ENCODE results near the gene SCN8A.

The SCN8A gene

GRCh38 chr12:51850081-51850964 is 259.3 kb downstream of the SCN8A start:
- peaks cover 0 to 31% (median 9%) of the 10 kb centered on the region in 5 experiments for H3K27me3 ChIP-seq (replicated peaks in 2 of 5; ENCODE audit: control insufficient read depth in 4 of 5, insufficient read depth in 5 of 5, low read length in 4 of 5)
- WGBS (ENCODE audit: insufficient coverage), result 97% methylated on average over 8 of the region's 8 CpGs
- POLR2A ChIA-PET, result no interaction called here
- H3K36me3 ChIP-seq (ENCODE audit: control insufficient read depth in 4 of 4, insufficient read depth in 4 of 4, low read length in 3 of 4), result no peaks in the 10 kb centered on the region
- CTCF ChIA-PET, result interaction anchor here (1.1 to 4.4 kb wide), 9 partner anchors 7 to 62 kb away, joined by 3 to 32 read pairs (median 4); no protein-coding TSS in a partner anchor
- H3K9me3 ChIP-seq (ENCODE audit: control extremely low read depth in 1 of 5, control insufficient read depth in 4 of 5, insufficient read depth in 2 of 5, low read depth in 1 of 5, low read length in 4 of 5), result no peaks in the 10 kb centered on the region
- no peak for DNase-seq
- H3K4me1 ChIP-seq (ENCODE audit: control extremely low read depth in 1 of 4, control insufficient read depth in 4 of 4, insufficient read depth in 4 of 4, low read length in 3 of 4), result peaks cover 0 to 55% (median 42%) of the 10 kb centered on the region in 4 experiments
- H3K27ac ChIP-seq (ENCODE audit: insufficient read depth in 1 of 2, low read depth in 1 of 2, low read length in 2 of 2, poor library complexity in 1 of 2, severe bottlenecking in 2 of 2), result no peak overlapping the region
- H3K4me3 ChIP-seq (ENCODE audit: control insufficient read depth in 1 of 7, extremely low read depth in 1 of 7, insufficient read depth in 4 of 7, low read depth in 2 of 7, low read length in 6 of 7), result no peak overlapping the region

GRCh38 chr12:51850965-51851299 is 259.9 kb downstream of the SCN8A start:
- no peaks in the 10 kb centered on the region for H3K9me3 ChIP-seq (ENCODE audit: control extremely low read depth in 1 of 5, control insufficient read depth in 4 of 5, insufficient read depth in 2 of 5, low read depth in 1 of 5, low read length in 4 of 5)
- CTCF ChIA-PET, result interaction anchor here (1.4 to 4.4 kb wide), 5 partner anchors 8 to 61 kb away, joined by 3 to 32 read pairs (median 5); no protein-coding TSS in a partner anchor
- no peak overlapping the region for H3K27ac ChIP-seq (ENCODE audit: insufficient read depth in 1 of 2, low read depth in 1 of 2, low read length in 2 of 2, poor library complexity in 1 of 2, severe bottlenecking in 2 of 2)
- 93% methylated on average over 3 of the region's 4 CpGs for WGBS (ENCODE audit: insufficient coverage)
- POLR2A ChIA-PET, result interaction anchor here (0.7 to 1.0 kb wide), 2 partner anchors 31 to 933 kb away, joined by 4 to 5 read pairs; no protein-coding TSS in a partner anchor
- peaks cover 0 to 55% (median 40%) of the 10 kb centered on the region in 4 experiments for H3K4me1 ChIP-seq (ENCODE audit: control extremely low read depth in 1 of 4, control insufficient read depth in 4 of 4, insufficient read depth in 4 of 4, low read length in 3 of 4)
- no peak for DNase-seq
- peaks cover 0 to 27% (median 9%) of the 10 kb centered on the region in 5 experiments for H3K27me3 ChIP-seq (replicated peaks in 2 of 5; ENCODE audit: control insufficient read depth in 4 of 5, insufficient read depth in 5 of 5, low read length in 4 of 5)
- H3K4me3 ChIP-seq (ENCODE audit: control insufficient read depth in 1 of 7, extremely low read depth in 1 of 7, insufficient read depth in 4 of 7, low read depth in 2 of 7, low read length in 6 of 7), result no peak overlapping the region
- no peaks in the 10 kb centered on the region for H3K36me3 ChIP-seq (ENCODE audit: control insufficient read depth in 4 of 4, insufficient read depth in 4 of 4, low read length in 3 of 4)

GRCh38 chr12:51851413-51852124 is 260.5 kb downstream of the SCN8A start:
- H3K4me3 ChIP-seq (ENCODE audit: control insufficient read depth in 1 of 7, extremely low read depth in 1 of 7, insufficient read depth in 4 of 7, low read depth in 2 of 7, low read length in 6 of 7), result no peak overlapping the region
- no peaks in the 10 kb centered on the region for H3K9me3 ChIP-seq (ENCODE audit: control extremely low read depth in 1 of 5, control insufficient read depth in 4 of 5, insufficient read depth in 2 of 5, low read depth in 1 of 5, low read length in 4 of 5)
- peaks cover 0 to 49% (median 34%) of the 10 kb centered on the region in 4 experiments for H3K4me1 ChIP-seq (ENCODE audit: control extremely low read depth in 1 of 4, control insufficient read depth in 4 of 4, insufficient read depth in 4 of 4, low read length in 3 of 4)
- WGBS (ENCODE audit: insufficient coverage), result 23% methylated on average over 4 of the region's 8 CpGs
- ChIA-PET CTCF (interaction anchor here (0.6 to 4.4 kb wide), 10 partner anchors 9 to 742 kb away, joined by 3 to 32 read pairs (median 5); no protein-coding TSS in a partner anchor), POLR2A (interaction anchor here (0.7 to 1.0 kb wide), 2 partner anchors 32 to 933 kb away, joined by 4 to 5 read pairs; no protein-coding TSS in a partner anchor)
- no peaks in the 10 kb centered on the region for H3K36me3 ChIP-seq (ENCODE audit: control insufficient read depth in 4 of 4, insufficient read depth in 4 of 4, low read length in 3 of 4)
- H3K27me3 ChIP-seq (replicated peaks in 2 of 5; ENCODE audit: control insufficient read depth in 4 of 5, insufficient read depth in 5 of 5, low read length in 4 of 5), result peaks cover 0 to 21% (median 9%) of the 10 kb centered on the region in 5 experiments
- H3K27ac ChIP-seq (ENCODE audit: insufficient read depth in 1 of 2, low read depth in 1 of 2, low read length in 2 of 2, poor library complexity in 1 of 2, severe bottlenecking in 2 of 2), result no peak overlapping the region
- DNase-seq, result peak in 1 of 3 donors; percentile 45

- POLR2A ChIA-PET, result no interaction called here
- H3K9me3 ChIP-seq (ENCODE audit: control extremely low read depth in 1 of 5, control insufficient read depth in 4 of 5, insufficient read depth in 2 of 5, low read depth in 1 of 5, low read length in 4 of 5), result no peaks in the 10 kb centered on the region
- no peak overlapping the region for H3K27ac ChIP-seq (ENCODE audit: insufficient read depth in 1 of 2, low read depth in 1 of 2, low read length in 2 of 2, poor library complexity in 1 of 2, severe bottlenecking in 2 of 2)
- CTCF ChIA-PET, result interaction anchor here (0.7 to 4.4 kb wide), 9 partner anchors 9 to 32 kb away, joined by 3 to 32 read pairs (median 5); no protein-coding TSS in a partner anchor
- H3K27me3 ChIP-seq (replicated peaks in 2 of 5; ENCODE audit: control insufficient read depth in 4 of 5, insufficient read depth in 5 of 5, low read length in 4 of 5), result peaks cover 0 to 12% (median 7%) of the 10 kb centered on the region in 5 experiments
- DNase-seq, result no peak
- no peaks in the 10 kb centered on the region for H3K36me3 ChIP-seq (ENCODE audit: control insufficient read depth in 4 of 4, insufficient read depth in 4 of 4, low read length in 3 of 4)
- peaks cover 0 to 39% (median 25%) of the 10 kb centered on the region in 4 experiments for H3K4me1 ChIP-seq (ENCODE audit: control extremely low read depth in 1 of 4, control insufficient read depth in 4 of 4, insufficient read depth in 4 of 4, low read length in 3 of 4)
- H3K4me3 ChIP-seq (ENCODE audit: control insufficient read depth in 1 of 7, extremely low read depth in 1 of 7, insufficient read depth in 4 of 7, low read depth in 2 of 7, low read length in 6 of 7), result no peak overlapping the region
- WGBS (ENCODE audit: insufficient coverage), result 98% methylated on average over 4 of the region's 5 CpGs
These were observed 261.5 kb downstream of the SCN8A start for GRCh38 chr12:51852404-51853137.

GRCh38 chr12:51855586-51856428 is 264.8 kb downstream of the SCN8A start:
- WGBS (ENCODE audit: insufficient coverage), result 90% methylated on average over 18 of the region's 21 CpGs
- no peaks in the 10 kb centered on the region for H3K27me3 ChIP-seq (replicated peaks in 2 of 5; ENCODE audit: control insufficient read depth in 4 of 5, insufficient read depth in 5 of 5, low read length in 4 of 5)
- no peak overlapping the region for H3K27ac ChIP-seq (ENCODE audit: insufficient read depth in 1 of 2, low read depth in 1 of 2, low read length in 2 of 2, poor library complexity in 1 of 2, severe bottlenecking in 2 of 2)
- CTCF ChIA-PET, result interaction anchor here (1.0 to 10.4 kb wide), 3 partner anchors 17 to 30 kb away, joined by 3 to 88 read pairs (median 4); no protein-coding TSS in a partner anchor
- POLR2A ChIA-PET, result interaction anchor here (1.0 kb wide), 1 partner anchor 35 kb away, joined by 3 read pairs; no protein-coding TSS in a partner anchor
- H3K4me3 ChIP-seq (ENCODE audit: control insufficient read depth in 1 of 7, extremely low read depth in 1 of 7, insufficient read depth in 4 of 7, low read depth in 2 of 7, low read length in 6 of 7), result no peak overlapping the region
- no peak for DNase-seq
- no peaks in the 10 kb centered on the region for H3K36me3 ChIP-seq (ENCODE audit: control insufficient read depth in 4 of 4, insufficient read depth in 4 of 4, low read length in 3 of 4)
- peaks cover 0 to 21% (median 13%) of the 10 kb centered on the region in 4 experiments for H3K4me1 ChIP-seq (ENCODE audit: control extremely low read depth in 1 of 4, control insufficient read depth in 4 of 4, insufficient read depth in 4 of 4, low read length in 3 of 4)
- no peaks in the 10 kb centered on the region for H3K9me3 ChIP-seq (ENCODE audit: control extremely low read depth in 1 of 5, control insufficient read depth in 4 of 5, insufficient read depth in 2 of 5, low read depth in 1 of 5, low read length in 4 of 5)

GRCh38 chr12:51860986-51861385 is 270.0 kb downstream of the SCN8A start:
- Histone ChIP-seq H3K4me1 (ENCODE audit: control extremely low read depth in 1 of 4, control insufficient read depth in 4 of 4, insufficient read depth in 4 of 4, low read length in 3 of 4) (peaks cover 0 to 21% (median 19%) of the 10 kb centered on the region in 4 experiments), H3K9me3 (ENCODE audit: control extremely low read depth in 1 of 5, control insufficient read depth in 4 of 5, insufficient read depth in 2 of 5, low read depth in 1 of 5, low read length in 4 of 5) (no peaks in the 10 kb centered on the region), H3K27me3 (replicated peaks in 2 of 5; ENCODE audit: control insufficient read depth in 4 of 5, insufficient read depth in 5 of 5, low read length in 4 of 5) (peaks cover 0 to 22% (median 14%) of the 10 kb centered on the region in 5 experiments), H3K4me3 (ENCODE audit: control insufficient read depth in 1 of 7, extremely low read depth in 1 of 7, insufficient read depth in 4 of 7, low read depth in 2 of 7, low read length in 6 of 7) (no peak overlapping the region), H3K27ac (ENCODE audit: insufficient read depth in 1 of 2, low read depth in 1 of 2, low read length in 2 of 2, poor library complexity in 1 of 2, severe bottlenecking in 2 of 2) (no peak overlapping the region), H3K36me3 (ENCODE audit: control insufficient read depth in 4 of 4, insufficient read depth in 4 of 4, low read length in 3 of 4) (no peaks in the 10 kb centered on the region)
- ChIA-PET POLR2A (no interaction called here), CTCF (interaction anchor here (0.9 to 10.4 kb wide), 3 partner anchors 9 to 11 kb away, joined by 4 to 88 read pairs (median 5); no protein-coding TSS in a partner anchor)
- DNase-seq, result no peak
- 100% methylated on average over 3 of the region's 3 CpGs for WGBS (ENCODE audit: insufficient coverage)

Measured in common myeloid progenitor, CD34-positive (primary cell).